ENCODE data around the gene NPAS3.
"Not testable (repeated sequence)": the region's sequence is repeated elsewhere in the genome, so short reads cannot be mapped to it uniquely, and the experiment has no call there.

NPAS3 gene

DNA sequence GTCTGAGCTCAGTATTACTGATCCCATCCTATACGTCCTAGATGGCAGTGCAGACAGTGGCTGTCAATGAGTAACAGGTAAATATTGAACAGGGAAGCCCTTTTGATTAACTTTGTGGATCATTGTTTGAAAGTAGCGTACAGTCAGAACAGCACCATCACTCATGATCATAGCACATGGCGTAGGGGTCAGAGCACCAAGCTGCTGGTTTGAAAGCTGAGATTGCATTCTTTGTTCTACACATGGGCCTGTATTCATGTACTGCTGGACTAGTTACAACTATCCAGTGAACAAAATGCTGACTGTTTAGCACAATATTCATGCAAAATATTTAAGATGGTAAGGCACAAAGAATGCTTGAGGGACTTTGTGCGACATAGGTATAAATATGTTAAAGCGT lies 131.8 kb downstream of the NPAS3 start:
- DNase-seq (ENCODE audit: low read depth, low spot score): no peak

DNA sequence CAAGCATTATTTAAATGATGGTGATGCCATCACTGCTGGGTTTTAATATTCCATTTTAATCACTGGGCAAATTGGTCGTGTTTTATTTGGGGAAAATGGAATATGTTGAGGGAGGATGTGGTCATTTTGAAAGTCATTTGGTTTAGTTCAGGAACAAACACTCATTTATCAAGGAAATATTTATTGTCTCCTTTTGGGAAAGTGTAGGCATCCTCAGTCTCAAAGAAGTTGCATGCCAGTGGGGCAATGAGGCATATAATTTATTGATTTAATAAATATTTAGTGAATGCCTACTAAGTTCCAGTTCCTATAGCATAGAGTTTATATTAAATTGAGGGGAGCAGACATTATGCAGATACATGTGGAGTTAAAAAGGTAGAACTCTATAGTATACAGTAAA lies 134.3 kb downstream of the NPAS3 start:
- no peak for DNase-seq (ENCODE audit: low read depth, low spot score)

DNA sequence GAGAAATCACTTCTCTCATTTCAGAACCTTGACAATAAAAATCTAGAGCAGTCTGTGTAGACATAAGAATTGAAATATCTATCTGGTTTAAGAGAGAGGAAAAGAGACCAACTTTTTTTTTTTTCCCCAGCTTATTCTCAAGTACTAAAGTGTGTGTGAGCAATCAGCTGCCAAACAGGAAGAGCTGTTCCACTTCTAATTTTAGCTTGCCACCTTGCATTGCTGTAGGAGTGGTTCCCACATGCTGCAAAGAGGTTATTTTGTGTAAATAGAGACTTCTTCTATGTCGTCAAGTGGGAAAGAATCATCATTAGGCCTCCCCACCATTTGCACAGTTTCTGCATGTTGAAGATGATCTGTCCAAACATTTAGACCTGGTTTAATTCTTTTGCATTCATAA lies 142.6 kb downstream of the NPAS3 start:
- no peak for DNase-seq (ENCODE audit: low read depth, low spot score)

DNA sequence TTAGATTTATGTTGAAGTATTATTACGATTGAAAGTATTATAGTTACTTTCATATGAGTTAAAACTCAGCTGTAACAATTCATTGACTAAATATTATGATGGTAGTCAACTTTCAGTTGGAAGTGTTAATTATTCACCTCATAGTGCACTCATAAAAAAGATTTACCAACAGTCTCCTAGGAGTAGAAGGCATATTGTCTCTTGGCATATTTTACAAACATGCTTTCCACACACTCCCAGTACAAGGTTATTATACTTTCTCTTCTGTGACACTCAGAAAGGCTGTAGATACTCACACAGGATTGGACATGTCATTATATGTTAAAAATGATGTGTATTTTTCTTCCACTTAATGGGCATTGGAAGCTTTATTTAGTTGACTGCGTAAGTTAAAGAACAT lies 147.1 kb downstream of the NPAS3 start:
- DNase-seq (ENCODE audit: low read depth, low spot score): no peak

DNA sequence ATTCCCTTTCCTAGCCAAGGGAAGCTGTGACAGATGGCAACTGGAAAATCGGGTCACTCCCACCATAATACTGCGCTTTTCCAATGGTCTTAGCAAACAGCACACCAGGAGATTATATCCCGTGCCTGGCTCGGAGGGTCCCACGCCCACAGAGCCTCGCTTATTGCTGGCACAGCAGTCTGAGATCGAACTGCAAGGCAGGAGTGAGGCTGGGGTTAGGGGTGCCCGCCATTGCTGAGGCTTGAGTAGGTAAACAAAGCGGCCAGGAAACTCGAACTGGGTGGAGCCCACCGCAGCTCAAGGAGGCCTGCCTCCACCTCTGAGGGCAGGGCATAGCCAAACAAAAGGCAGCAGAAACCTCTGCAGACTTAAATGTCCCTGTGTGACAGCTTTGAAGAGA lies 149.6 kb downstream of the NPAS3 start:
- DNase-seq (ENCODE audit: low read depth, low spot score): not testable (repeated sequence)

DNA sequence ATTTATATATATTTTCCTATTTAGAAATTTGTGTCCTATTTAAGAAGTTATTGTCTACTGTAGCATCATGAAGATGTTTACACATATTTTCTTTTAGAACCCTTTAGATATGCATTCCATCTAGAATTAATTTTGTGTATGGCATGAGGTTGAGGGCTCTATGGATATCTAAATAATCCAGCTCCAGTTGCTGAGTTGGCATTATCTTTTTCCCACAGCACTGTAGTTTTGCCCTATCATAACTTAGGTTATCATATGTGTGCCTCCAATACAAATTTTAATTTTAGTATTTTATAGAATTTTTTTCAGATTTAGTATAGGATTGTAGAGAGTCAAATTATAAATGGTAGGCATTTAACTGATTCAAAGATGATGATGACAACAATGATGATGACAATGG lies 159.3 kb downstream of the NPAS3 start:
- DNase-seq (ENCODE audit: low read depth, low spot score): no peak

DNA sequence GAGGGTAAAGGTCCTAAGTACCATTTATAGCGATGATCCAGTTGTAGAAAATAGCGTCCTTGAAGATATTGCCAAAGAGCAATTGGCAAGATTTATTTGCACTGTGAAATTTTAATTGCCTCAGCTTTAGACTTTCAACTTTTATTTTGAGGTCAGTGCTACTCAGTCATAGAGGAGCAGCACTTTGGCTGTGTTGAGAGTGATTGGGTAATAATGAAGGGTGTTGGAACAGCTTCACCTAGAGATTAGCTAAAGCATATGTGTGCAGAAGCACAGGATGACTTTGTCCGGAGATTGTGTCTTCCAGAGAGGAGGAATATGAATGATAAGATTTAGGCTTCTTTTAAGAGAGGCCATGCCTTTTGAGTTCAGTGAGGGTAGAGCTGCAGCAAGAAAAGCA lies 164.8 kb downstream of the NPAS3 start:
- DNase-seq (ENCODE audit: low read depth, low spot score): no peak

DNA sequence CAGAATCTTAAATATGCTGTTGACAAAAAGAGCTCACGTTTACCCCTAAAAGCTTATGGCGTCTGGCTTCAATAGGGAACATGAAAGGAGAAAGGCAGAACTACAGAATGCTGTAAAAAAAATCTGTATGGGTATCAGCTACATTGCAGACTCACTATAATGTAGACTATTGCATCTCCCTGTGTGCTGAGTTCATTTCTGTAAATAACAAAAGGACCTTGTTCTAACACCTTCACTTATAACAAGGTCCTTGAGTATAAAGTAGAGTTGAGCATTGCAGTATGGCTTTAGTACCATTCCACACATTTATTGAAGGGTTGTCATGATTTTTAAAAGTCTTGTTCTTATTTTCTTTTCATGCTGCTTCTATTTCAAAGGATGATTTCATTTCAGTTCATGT lies 165.3 kb downstream of the NPAS3 start:
- DNase-seq (ENCODE audit: low read depth, low spot score): no peak

DNA sequence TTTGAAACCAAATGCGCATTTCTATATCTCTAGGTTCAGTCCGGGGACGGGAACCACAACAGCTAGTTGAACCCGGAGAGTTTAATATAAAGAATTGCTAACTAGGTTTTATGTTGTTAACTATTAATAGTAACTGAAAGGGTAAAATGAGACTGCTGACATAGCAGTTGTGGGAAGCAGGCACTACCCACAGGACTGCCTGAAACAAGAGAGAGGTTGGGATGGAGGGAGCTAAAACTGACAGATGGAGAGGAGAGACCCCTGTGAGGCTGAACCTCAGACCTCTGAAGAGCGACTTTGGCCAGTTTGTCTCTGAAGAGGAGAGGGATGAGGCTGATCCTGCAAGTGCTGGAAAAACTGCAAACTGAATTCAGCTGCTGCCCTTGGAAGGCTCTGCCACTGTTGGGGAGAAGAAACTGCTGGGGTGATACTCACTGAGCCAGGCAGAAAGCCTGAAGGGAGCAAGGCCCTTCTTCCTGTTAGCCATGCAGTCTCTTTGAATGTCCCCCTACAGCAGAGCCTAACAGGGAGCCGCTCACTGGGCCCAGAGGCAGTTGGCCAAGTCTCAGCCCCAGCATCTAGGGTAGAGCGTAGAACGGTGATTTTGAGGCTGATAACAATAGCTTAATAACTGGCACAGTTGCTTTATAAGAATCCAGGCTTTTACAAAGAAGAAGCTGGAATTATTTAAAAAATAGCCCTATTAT lies 172.2 kb downstream of the NPAS3 start:
- no peak for DNase-seq (ENCODE audit: low read depth, low spot score)

DNA sequence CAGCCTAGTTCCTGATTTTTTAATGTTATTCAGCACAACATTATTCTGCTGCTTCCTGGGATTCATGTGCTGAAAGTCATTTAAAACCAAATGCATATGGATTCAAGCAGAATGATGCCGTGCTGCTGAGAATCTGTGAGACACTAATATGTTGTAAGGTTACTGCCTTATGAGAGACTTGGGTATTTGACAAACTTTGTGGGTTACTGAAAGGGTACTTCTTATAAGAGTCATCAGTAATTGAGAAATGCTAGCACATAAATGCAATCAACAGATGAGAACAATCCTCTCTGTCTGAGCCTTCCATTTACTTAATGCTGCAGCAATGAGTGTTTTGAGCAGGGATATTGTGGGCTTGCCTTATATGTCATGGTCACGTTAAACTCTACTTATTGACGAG lies 175.7 kb downstream of the NPAS3 start:
- DNase-seq (ENCODE audit: low read depth, low spot score): no peak

DNA sequence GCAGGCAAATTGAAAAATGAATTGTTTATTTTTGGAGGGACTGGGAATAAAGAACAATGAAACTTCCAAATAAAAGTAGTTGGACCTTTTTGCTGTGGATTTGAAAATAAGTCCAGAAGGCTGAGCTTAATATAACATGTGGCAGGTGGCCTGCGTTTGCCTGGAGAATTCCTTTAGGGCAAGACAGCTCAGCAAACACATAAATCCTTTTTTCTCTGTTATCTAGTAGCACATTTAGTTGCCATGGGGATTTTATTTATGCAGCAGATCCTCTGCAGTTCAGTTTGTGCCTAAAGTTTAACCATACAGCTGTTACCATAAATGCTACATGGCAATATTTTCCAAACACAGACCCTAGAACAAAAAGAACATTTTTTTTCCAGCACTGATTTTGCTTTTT lies 180.0 kb downstream of the NPAS3 start:
- DNase-seq (ENCODE audit: low read depth, low spot score): no peak

DNA sequence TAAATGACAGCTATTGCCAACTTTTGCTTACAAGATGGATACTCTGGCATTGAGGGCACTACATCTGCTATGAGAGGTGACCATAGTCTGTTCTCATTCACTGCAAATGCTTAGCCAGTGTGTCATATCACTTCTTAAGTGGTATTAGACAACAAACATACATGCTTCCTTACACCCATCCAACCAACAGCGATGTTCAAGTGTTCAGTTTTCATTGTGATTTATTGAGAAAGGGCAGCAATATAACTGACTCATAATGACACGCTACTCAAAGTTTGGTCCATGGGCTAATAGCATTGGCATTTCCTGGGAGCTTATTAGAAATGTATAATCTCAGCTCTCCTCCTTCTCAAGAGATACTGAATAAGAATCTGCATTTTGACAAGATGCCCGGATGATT lies 181.7 kb downstream of the NPAS3 start:
- no peak for DNase-seq (ENCODE audit: low read depth, low spot score)

DNA sequence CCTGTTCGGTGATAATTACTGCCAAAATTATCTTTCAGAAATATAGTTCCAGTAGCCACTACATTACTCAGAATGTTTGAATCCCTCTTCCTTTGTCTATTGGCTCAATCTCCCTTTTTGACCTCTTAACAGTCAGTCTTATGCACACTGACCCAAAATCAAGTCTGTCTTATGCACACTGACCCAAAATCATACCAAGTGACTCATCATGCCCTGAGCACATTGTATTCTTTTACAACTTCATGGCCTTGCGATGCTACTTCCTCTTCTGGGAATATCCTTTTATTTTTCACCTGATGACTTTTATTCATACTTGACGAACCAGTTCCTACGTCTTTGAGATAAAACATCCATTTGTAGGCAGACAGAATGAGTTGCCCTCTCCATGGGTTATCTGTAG lies 182.3 kb downstream of the NPAS3 start:
- no peak for DNase-seq (ENCODE audit: low read depth, low spot score)

DNA sequence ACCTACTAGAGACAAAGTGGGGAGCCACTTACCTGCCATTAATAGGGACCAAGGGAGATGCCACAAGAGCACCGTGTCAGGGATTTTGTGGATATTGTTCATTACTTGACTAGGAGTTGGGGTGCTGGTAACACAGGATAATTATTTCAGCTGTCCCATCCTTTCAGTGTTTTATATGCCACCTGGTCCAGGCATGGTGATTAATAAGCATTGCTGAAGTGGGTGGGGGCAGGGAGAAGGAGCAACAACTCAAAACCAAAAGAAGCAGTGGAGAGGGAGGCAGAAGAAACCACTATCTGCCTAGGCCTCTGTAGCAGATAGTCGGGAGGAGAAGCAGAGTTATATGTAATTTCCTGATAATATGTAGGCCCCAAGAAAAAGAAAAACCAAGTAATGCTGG lies 184.6 kb downstream of the NPAS3 start:
- no peak for DNase-seq (ENCODE audit: low read depth, low spot score)

DNA sequence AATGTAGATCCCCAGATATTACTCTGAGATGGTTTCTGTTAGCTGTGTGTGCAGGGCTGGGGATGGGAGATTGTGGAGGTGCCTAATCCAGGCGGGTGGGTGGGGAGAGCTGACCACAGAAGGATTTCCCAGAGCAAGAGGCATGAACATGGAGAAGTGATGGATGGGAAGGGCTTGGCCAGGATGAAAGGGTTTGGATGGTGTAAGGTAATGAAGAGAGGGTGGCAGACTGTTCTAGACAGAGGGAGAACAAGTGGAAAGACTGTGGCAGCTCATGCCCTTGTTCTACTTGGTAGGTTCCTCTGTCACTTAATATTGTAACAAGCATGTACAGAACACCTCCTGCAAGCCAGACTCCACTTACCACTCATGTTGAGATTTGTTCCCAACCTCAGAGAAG lies 187.8 kb downstream of the NPAS3 start:
- no peak for DNase-seq (ENCODE audit: low read depth, low spot score)

DNA sequence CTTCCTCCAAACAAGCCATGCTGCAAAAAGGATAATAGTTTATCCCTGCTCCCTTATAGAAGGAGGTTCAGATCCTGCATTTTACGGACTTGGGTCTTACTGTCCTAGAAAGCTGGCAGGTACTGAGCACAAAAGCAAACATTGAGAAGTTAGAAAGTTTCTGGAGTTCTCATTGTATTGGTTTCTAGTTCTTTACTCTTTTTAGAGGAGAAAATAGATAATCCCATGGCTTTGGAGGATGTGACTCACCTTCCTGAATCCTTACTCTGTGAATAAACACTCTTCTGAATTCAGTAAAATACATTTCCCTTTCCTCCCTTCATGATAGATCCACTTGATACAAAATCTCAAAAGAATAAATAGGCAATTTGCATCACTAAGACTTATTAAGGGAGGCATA lies 188.9 kb downstream of the NPAS3 start:
- DNase-seq (ENCODE audit: low read depth, low spot score): no peak

DNA sequence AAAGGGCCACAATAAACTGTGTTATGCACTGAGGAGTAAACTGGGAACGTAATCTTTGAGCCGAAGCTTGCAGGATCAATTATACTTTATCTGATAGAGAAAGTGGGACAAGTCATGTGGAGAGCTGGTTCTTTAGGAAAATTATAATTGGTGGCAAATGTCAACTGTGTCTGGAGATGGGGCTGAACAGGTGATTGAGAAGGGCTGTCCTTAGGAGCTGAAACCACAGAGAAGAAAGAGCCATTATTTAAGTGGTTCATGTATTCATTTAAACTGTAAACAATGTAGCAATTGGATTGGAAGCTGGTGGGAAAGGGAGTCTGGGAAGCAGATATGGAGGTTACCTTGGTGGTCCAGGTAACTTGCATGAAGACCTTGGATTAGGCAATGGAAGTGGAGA lies 193.1 kb downstream of the NPAS3 start:
- no peak for DNase-seq (ENCODE audit: low read depth, low spot score)

DNA sequence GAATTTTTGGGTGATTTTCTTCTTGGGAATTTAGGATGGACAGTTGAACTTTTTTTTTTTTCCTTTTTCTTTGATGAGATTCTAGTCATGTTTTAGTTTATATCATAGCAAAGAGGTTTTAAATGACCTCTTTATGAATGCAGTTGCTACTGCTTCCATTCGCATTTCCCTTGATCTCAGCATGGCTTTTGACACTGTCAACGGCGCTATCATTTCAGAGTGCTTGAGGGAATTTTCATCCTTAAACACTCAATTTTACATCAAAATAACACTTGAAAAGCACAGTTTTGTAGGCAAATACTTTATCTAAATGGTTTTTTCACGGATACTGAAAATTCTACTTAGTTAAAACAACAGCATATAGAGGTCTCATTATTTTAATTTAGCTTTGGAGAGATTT lies 195.5 kb downstream of the NPAS3 start:
- DNase-seq (ENCODE audit: low read depth, low spot score): no peak

DNA sequence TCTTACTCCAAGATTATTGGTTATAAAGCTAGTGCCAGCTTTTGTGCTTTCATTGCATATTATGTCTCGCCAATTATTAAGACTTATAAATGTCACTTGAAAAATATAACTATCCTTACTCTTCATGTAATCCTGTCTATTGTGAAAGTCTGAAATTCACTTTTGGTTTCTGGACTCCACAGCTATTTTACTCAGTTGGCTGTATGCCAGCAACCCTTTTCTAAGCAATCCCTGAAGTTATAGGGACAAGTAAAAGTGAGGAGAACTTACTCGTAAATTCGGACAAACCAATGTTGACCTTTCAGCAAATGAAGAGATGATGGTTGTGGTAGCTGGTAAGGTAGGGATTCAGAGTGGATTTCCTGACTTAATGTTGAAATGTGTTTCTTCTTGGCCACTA lies 196.3 kb downstream of the NPAS3 start:
- DNase-seq (ENCODE audit: low read depth, low spot score): no peak

DNA sequence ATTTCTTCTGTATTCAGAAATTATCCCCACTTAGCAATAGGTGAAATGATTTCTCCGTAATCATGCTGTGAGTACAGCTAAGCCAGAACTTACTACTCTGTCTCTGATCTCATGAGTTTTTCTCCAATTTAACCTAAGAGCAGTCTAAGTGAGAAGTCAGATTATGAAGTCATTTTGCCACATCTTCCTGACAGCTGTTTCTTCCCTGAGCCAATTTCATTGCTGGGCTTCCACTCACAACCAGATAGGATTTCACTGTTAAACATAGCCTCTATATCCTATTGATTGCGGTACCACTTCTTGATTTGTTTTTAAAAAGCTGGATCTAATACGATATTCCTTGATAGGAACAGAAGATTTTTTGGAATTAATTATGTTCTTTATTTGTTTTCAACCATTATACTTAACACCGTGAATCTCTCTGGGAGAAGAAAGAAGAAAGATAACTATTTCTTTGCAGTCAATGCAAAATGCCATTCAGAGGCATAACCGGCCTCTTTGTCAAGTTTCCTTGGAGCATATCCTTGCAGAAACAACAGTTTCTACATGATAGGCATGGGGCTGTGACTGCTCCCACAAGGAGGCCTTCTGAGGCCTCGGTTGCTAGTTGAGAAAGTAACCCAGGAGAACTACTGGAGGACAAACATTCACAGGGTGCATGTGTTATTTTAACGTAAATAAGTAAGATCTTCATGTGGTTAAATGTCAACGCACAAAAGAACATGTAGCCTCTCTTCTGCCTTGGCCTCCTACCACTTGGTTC lies 212.2 kb downstream of the NPAS3 start:
- no peak for DNase-seq (ENCODE audit: low read depth, low spot score)

DNA sequence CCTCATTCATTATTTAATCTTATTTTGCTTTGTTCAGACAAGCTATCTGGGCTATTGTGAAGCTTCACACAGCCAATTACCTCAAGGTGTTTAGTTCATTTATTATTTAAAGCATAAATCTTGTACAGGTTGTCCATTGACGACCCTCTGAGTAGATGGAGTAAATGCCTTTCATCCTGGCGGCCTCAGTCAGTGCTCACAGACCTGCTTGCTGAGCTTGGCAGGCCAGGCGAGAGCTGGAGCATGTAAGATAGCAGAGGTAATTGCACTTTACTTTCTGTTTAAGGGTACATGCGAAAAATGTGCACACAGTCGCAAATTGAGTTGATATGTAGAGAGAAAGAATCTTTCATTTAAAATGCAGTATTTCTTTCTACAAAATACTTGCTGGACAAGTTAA lies 224.4 kb downstream of the NPAS3 start:
- no peak for DNase-seq (ENCODE audit: low read depth, low spot score)

DNA sequence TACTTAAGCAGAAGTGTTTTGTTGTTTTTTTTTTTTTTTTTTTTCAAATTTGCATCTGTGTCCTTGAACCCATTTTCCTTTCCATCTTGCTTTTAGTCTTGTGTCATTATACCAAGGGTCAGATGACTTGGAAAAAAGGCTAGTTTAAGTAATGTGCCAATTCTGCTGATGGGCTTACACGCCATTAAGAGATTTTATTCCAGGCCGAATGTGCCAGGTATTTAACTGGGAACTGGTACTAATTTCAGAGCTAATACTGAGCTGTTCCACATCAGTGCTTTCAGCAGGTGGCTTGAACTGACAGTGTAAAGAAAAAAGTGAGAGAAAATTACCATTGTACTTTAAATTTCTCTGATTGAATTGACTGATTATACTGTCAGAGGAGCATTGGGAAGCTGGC lies 224.9 kb downstream of the NPAS3 start:
- no peak for DNase-seq (ENCODE audit: low read depth, low spot score)

DNA sequence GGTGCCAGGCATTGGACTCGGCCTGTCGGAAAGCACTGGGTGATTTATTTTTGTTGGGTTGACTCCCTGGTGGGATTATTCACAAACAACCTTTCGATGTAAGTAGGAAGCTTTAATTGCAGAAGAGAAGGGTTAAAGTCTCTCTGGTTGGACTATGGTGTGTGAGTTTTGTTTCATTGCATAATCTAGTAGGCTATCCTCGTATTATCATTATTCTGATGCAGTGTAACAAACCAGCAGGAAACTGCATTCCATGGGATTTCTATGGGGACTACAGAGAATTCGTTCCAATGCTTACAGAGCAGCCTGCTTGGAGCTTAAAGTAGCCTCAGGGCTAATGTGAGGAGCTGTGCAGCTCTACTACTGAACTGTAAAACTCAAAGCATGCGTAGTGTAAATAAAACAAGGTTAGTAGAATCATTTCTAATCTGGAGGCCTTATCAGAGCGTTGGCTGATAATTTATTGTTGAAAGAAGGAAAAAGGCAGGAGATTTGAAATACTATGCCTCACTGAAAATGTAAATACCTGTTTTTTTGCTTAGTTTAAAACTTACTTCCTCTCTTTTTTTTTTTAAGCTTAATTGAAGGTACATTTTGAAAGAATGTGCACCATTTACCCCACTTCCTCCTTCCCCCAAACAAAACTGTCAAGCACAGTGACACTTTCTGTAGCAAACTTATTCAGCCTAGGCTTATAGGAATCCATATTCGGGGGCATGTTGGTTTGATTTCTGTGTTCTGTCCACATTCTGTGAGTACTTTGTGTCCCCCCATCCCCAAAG lies 226.7 kb downstream of the NPAS3 start:
- DNase-seq (ENCODE audit: low read depth, low spot score): no peak

Data from brain pericyte (primary cell).